AG04449 (cell line): ENCODE measurements around the gene SMIM14.
"Not testable (repeated sequence)": the region's sequence is repeated elsewhere in the genome, so short reads cannot be mapped to it uniquely, and the experiment has no call there.

Experiments
- CTCF ChIA-PET: fragments of 350-600 bp; formaldehyde crosslinking; extraction: SDS; loops from one replicate; lab custom pipeline; 2021; ENCODE audit warnings: antibody characterized with exemption; lab: Yijun Ruan, JAX
- POLR2A ChIA-PET: fragments of 400-600, 350-600 bp; formaldehyde crosslinking; extraction: SDS; loops from one replicate; lab custom pipeline; 2020; ENCODE audit warnings: antibody characterized with exemption, inconsistent platforms; lab: Yijun Ruan, JAX
- DNase-seq: peaks from one replicate; pipeline ENCODE4 v3.0.0-alpha.2; 2010; ENCODE audit warnings: low read depth, low spot score
- H3K4me3 ChIP-seq: 2 replicates; pipeline ENCODE4 v1.5.1; 2011; ENCODE audit warnings: low read depth, mild to moderate bottlenecking, control low read depth, low read length
- CTCF ChIP-seq: IDR thresholded peaks from one replicate; pipeline ENCODE4 v1.5.1; 2011; ENCODE audit warnings: mild to moderate bottlenecking, moderate library complexity, low read length, control low read depth, inconsistent platforms; ENCODE audit not compliant: insufficient read depth; ENCODE audit errors: missing control alignments

Gene SMIM14

DNA sequence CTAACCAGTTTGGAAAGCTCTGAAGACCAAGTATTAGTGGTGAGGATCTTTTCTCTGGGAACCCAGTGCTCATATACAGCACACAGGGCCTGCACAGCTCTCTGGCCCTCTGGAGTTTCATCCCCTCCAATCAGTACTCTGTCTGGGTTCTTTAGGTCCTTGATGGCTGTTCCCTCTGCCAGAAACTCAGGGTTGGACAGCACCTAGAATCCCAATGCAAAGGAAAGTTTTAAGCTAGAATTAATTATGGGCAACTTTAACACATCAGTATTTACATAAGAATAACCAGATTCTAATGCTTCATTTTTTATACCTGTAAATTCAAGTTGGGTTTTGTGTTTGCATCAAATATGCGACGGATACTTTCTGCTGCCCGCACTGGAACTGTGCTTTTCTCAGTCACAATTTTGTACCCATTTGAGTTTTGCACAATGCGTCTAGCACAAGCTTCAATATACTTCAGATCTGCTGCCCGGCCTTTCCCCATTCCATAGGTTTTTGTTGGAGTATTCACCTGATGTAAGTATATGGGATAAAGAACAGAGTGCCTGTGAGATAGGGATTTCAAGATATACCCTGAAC is 128.2 kb downstream of the SMIM14 start:
- ChIA-PET POLR2A (interaction anchor here (0.6 to 1.4 kb wide), 2 partner anchors 8 to 17 kb away, joined by 3 read pairs; partner anchors contain the start of gene UGDH), CTCF (interaction anchor here (0.9 to 1.2 kb wide), 5 partner anchors 15 to 147 kb away, joined by 3 to 8 read pairs (median 3); no protein-coding TSS in a partner anchor)
- TF ChIP-seq CTCF: no peak
- DNase-seq: no peak
- no peak overlapping the region for H3K4me3 ChIP-seq

DNA sequence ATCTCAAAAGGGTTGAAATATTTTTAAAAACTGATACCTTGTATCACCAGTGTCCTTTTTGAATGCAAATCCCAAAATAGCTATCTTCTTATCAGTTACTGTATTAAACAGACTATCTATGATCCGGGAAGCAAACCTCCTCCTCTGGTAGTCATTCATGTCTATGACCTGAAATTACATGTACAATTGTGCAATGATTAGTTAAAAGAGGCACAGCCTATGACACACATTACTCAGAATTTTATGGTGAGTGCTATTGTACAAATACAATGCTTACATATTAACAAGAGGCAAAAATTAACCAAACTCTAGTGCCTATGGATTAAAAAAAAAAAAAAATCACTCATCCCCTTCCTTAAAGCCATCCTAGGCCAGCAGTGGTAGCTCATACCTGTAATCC is 133.1 kb downstream of the SMIM14 start:
- TF ChIP-seq CTCF: no peak
- H3K4me3 ChIP-seq: no peak overlapping the region
- ChIA-PET CTCF (interaction anchor here (1.8 to 1.9 kb wide), 2 partner anchors 37 to 39 kb away, joined by 4 to 7 read pairs; no protein-coding TSS in a partner anchor), POLR2A (interaction anchor here (1.9 to 2.0 kb wide), 2 partner anchors 22 to 133 kb away, joined by 6 read pairs; partner anchors contain the start of genes SMIM14 and UGDH)
- no peak for DNase-seq

- CTCF ChIA-PET: interaction anchor here (1.0 kb wide), 1 partner anchor 16 kb away, joined by 3 read pairs; no protein-coding TSS in a partner anchor
- POLR2A ChIA-PET: interaction anchor here (1.9 kb wide), 1 partner anchor 134 kb away, joined by 6 read pairs; the partner anchor contains the start of gene SMIM14
- no peak overlapping the region for H3K4me3 ChIP-seq
- TF ChIP-seq CTCF: no peak
- DNase-seq: no peak
Observed at GRCh38 chr4:39504538-39504937, 134.1 kb downstream of the SMIM14 start.

DNA sequence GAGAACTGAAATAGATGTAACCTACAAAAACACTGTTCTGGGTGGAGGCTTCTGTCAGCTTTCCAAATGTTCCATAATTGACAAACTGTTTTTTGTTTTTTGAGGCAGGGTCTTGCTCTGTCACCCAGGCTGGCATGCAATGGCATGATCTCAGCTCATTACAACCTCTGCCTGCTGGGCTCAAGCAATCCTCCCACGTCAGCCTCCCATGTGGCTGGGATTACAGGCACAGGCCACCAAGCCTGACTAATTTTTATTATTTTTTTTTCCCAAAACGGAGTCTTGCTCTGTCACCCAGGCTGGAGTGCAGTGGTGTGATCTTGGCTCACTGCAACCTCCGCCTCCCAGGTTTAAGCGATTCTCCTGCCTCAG is 136.0 kb downstream of the SMIM14 start:
- CTCF ChIA-PET: interaction anchor here (0.9 to 1.0 kb wide), 2 partner anchors 13 to 33 kb away, joined by 3 to 5 read pairs; no protein-coding TSS in a partner anchor
- DNase-seq, H3K4me3 ChIP-seq: not testable (repeated sequence)
- POLR2A ChIA-PET: interaction anchor here (0.8 to 0.9 kb wide), 2 partner anchors 25 to 44 kb away, joined by 3 to 5 read pairs; partner anchors contain the start of genes RPL9 and UGDH

- no peak overlapping the region for H3K4me3 ChIP-seq
- POLR2A ChIA-PET: interaction anchor here (0.5 to 1.4 kb wide), 4 partner anchors 9 to 44 kb away, joined by 3 to 7 read pairs (median 4); partner anchors contain the start of genes RPL9 and UGDH
- peak; percentile 71 for DNase-seq
- no peak for TF ChIP-seq CTCF
- CTCF ChIA-PET: interaction anchor here (0.9 to 1.0 kb wide), 2 partner anchors 14 to 33 kb away, joined by 3 to 5 read pairs; no protein-coding TSS in a partner anchor
Observed at GRCh38 chr4:39502019-39502663, 136.5 kb downstream of the SMIM14 start.

GRCh38 chr4:39498727-39499020 is 140.0 kb downstream of the SMIM14 start:
- CTCF ChIA-PET: interaction anchor here (1.1 to 1.8 kb wide), 3 partner anchors 26 to 62 kb away, joined by 4 to 5 read pairs (median 5); no protein-coding TSS in a partner anchor
- H3K4me3 ChIP-seq: no peak overlapping the region
- POLR2A ChIA-PET: no interaction called here
- no peak for TF ChIP-seq CTCF
- DNase-seq: no peak
